HG03064 (cell line): Measurements from ENCODE around the gene BRD3.

Source experiments
- ATAC-seq: cut with Tn5 transposase; IDR thresholded peaks from one replicate; pipeline ENCODE4 v1.9.1; 2021; ENCODE audit warnings: low read depth; ENCODE audit not compliant: unreplicated experiment

The BRD3 gene

GRCh38 chr9:134055981-134056461, 11.8 kb downstream of the BRD3 start:
- ATAC-seq: no peak

GRCh38 chr9:134054891-134055811, 12.7 kb downstream of the BRD3 start:
- ATAC-seq: no peak

GRCh38 chr9:134053941-134054761, 13.7 kb downstream of the BRD3 start:
- ATAC-seq: no peak

- no peak for ATAC-seq
These were observed 14.4 kb downstream of the BRD3 start for GRCh38 chr9:134053401-134053871.

GRCh38 chr9:134052941-134053340, 14.9 kb downstream of the BRD3 start:
- no peak for ATAC-seq

- no peak for ATAC-seq
These were observed 15.3 kb downstream of the BRD3 start for GRCh38 chr9:134052491-134052890.

- ATAC-seq: no peak
These were observed 16.5 kb downstream of the BRD3 start for GRCh38 chr9:134051319-134051718.

GRCh38 chr9:134050726-134051125, 17.1 kb downstream of the BRD3 start:
- no peak for ATAC-seq

- no peak for ATAC-seq
These were observed 17.8 kb downstream of the BRD3 start for GRCh38 chr9:134049772-134050588.

- no peak for ATAC-seq
These were observed 18.6 kb downstream of the BRD3 start for GRCh38 chr9:134049236-134049635.

GRCh38 chr9:134048582-134048968, 19.3 kb downstream of the BRD3 start:
- ATAC-seq: no peak

GRCh38 chr9:134047868-134048581, 19.8 kb downstream of the BRD3 start:
- ATAC-seq: no peak

GRCh38 chr9:134046894-134047681, 20.7 kb downstream of the BRD3 start:
- ATAC-seq: no peak

GRCh38 chr9:134045841-134046544, 21.8 kb downstream of the BRD3 start:
- ATAC-seq: no peak

GRCh38 chr9:134044944-134045343, 22.9 kb downstream of the BRD3 start:
- ATAC-seq: no peak

- no peak for ATAC-seq
These were observed 24.3 kb downstream of the BRD3 start for GRCh38 chr9:134043531-134043988.

GRCh38 chr9:134041649-134041962, 26.2 kb downstream of the BRD3 start:
- ATAC-seq: no peak
